Pericardium fibroblast (primary cell): Measurements from ENCODE around the gene DNASE1L1. TPM values are rescaled to one million over a fixed set of nuclear protein-coding genes. Genes with fewer than 3 reads are reported as not detected.

Experiments used
- total RNA-seq: library from RNA; depleted of rRNA; stranded (reverse); fragments of >200 nt; gene quantifications from 2 replicates; pipeline ENCODE4 v1.2.3, GENCODE V29; 2015

DNASE1L1 gene
- total RNA-seq = 33.7 and 34.2 TPM in 2 replicates

GRCh38 chrX:154409222-154409871 is at the start of gene DNASE1L1:
DNASE1L1 (minus strand) TSS chrX:154409254; CDS start chrX:154405568, 3,686 bp downstream.

GRCh38 chrX:154458116-154458953 is 49.3 kb upstream of the DNASE1L1 start, which contains the start of gene PLXNA3:
PLXNA3 (plus strand) TSS chrX:154458281; CDS start chrX:154460184, 1,903 bp downstream.

GRCh38 chrX:154443992-154444754 is 35.1 kb upstream of the DNASE1L1 start, which contains the start of gene FAM50A:
FAM50A (plus strand) TSS chrX:154444141; CDS start chrX:154444236, 95 bp downstream.

GRCh38 chrX:154436983-154437752 is 28.1 kb upstream of the DNASE1L1 start, which contains the start of gene GDI1:
GDI1 (plus strand) TSS chrX:154437154; CDS start chrX:154437255, 101 bp downstream.

GRCh38 chrX:154428176-154429171 is 19.4 kb upstream of the DNASE1L1 start, which contains the start of gene ATP6AP1:
ATP6AP1 (plus strand) TSS chrX:154428677; CDS start chrX:154428693, 16 bp downstream.

GRCh38 chrX:154397888-154398667 is 11.0 kb downstream of the DNASE1L1 start, which contains the start of gene RPL10:
RPL10 (plus strand) TSS chrX:154398377; CDS start chrX:154398520, 143 bp downstream.

GRCh38 chrX:154378799-154379568 is 30.1 kb downstream of the DNASE1L1 start, which contains the start of gene EMD:
EMD (plus strand) TSS chrX:154379295; CDS start chrX:154379485, 190 bp downstream.

GRCh38 chrX:154374313-154375155 is 34.5 kb downstream of the DNASE1L1 start, which contains the start of gene FLNA:
FLNA (minus strand) TSS chrX:154374634; CDS start chrX:154371245, 3,389 bp downstream.

Other genes starting within 250 kb of the DNASE1L1 start
- gene OPN1MW, start 226.7 kb downstream of the DNASE1L1 start, total RNA-seq = not detected in 2 replicates
- not detected in 2 replicates for gene OPN1MW2, start 189.5 kb downstream of the DNASE1L1 start, total RNA-seq
- not detected in 2 replicates for gene OPN1MW3, start 151.7 kb downstream of the DNASE1L1 start, total RNA-seq
- not detected in 2 replicates for gene TEX28, start 114.1 kb downstream of the DNASE1L1 start, total RNA-seq
- gene TKTL1, start 113.5 kb downstream of the DNASE1L1 start, total RNA-seq = not detected in 2 replicates
- gene FLNA, start 34.6 kb downstream of the DNASE1L1 start, total RNA-seq = 918 and 2,171 TPM in 2 replicates
- gene EMD, start 30.0 kb downstream of the DNASE1L1 start, total RNA-seq = 73.5 and 86.1 TPM in 2 replicates
- 9,658 and 12,949 TPM in 2 replicates for gene RPL10, start 10.9 kb downstream of the DNASE1L1 start, total RNA-seq
- gene TAFAZZIN, start 2.3 kb upstream of the DNASE1L1 start, total RNA-seq = 17.0 and 23.9 TPM in 2 replicates
- 43.3 and 50.6 TPM in 2 replicates for gene ATP6AP1, start 19.4 kb upstream of the DNASE1L1 start, total RNA-seq
- gene GDI1, start 27.9 kb upstream of the DNASE1L1 start, total RNA-seq = 89.5 and 101 TPM in 2 replicates
- 42.2 and 65.5 TPM in 2 replicates for gene FAM50A, start 34.9 kb upstream of the DNASE1L1 start, total RNA-seq
- gene PLXNA3, start 49.0 kb upstream of the DNASE1L1 start, total RNA-seq = 14.9 and 41.3 TPM in 2 replicates
- 45.6 and 72.6 TPM in 2 replicates for gene LAGE3, start 70.0 kb upstream of the DNASE1L1 start, total RNA-seq
- gene UBL4A, start 77.4 kb upstream of the DNASE1L1 start, total RNA-seq = 30.6 and 37.0 TPM in 2 replicates
- 30.8 and 32.3 TPM in 2 replicates for gene SLC10A3, start 81.4 kb upstream of the DNASE1L1 start, total RNA-seq
- gene FAM3A, start 107.0 kb upstream of the DNASE1L1 start, total RNA-seq = 41.6 and 42.7 TPM in 2 replicates
- gene G6PD, start 137.6 kb upstream of the DNASE1L1 start, total RNA-seq = 144 and 225 TPM in 2 replicates
- 12.3 and 18.2 TPM in 2 replicates for gene IKBKG, start 138.4 kb upstream of the DNASE1L1 start, total RNA-seq
- not detected in 2 replicates for gene CTAG1A, start 175.9 kb upstream of the DNASE1L1 start, total RNA-seq
- gene CTAG1B, start 210.0 kb upstream of the DNASE1L1 start, total RNA-seq = not detected in 2 replicates
- gene CTAG2, start 244.3 kb upstream of the DNASE1L1 start, total RNA-seq = not detected in 2 replicates